HG03558 (cell line): ENCODE measurements around the gene SRCIN1.

Experiments used
- ATAC-seq: cut with Tn5 transposase; IDR thresholded peaks from one replicate; pipeline ENCODE4 v1.9.1; 2021; ENCODE audit warnings: moderate number of reproducible peaks; ENCODE audit not compliant: unreplicated experiment; ENCODE audit errors: extremely low read depth

SRCIN1 gene

GRCh38 chr17:38585056-38585917 is 20.5 kb downstream of the SRCIN1 start:
- no peak for ATAC-seq

- no peak for ATAC-seq
These were observed 21.3 kb downstream of the SRCIN1 start for GRCh38 chr17:38584350-38584925.

GRCh38 chr17:38583828-38584349 is 21.9 kb downstream of the SRCIN1 start:
- ATAC-seq, result no peak

DNA sequence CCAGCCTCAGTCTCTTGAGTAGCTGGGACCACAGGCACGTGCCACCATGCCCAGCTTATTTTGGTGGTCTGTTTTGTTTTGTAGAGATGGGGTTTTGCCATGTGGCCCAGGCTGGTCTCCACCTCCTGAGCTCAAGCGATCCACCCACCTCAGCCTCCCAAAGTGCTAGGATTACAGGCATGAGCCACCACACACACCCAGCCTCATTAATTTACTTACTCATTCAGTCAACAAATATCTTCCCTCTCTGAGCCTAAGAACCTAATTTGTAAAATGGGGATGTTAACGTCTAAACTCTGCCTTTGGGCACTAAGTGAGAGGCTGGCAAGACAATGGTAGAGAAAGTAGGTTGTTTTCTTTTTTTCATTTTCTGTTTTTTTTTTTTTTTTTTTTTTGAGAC is 22.6 kb downstream of the SRCIN1 start:
- ATAC-seq, result no peak

DNA sequence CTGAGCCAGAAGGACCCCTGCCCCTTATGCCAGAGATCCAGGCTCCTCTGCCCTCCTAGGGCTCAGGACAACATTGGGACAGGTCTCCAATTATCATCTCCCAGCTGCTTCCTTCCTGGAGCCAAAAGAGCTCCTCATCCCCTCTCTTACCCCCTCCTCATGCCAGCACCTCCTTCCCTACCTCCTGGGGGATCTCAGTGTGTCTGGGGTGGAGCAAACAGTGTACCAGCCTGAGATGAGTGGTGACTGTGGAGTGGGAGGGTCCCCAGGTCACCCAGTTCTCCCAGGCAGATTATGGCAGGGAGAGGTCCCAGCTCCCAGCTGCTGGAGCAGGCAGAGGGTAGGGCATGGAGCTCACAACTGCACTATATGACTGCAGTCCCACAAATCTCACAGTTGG is 23.7 kb downstream of the SRCIN1 start:
- ATAC-seq, result no peak

GRCh38 chr17:38579934-38580333 is 25.8 kb downstream of the SRCIN1 start:
- no peak for ATAC-seq

GRCh38 chr17:38579083-38579480 is 26.7 kb downstream of the SRCIN1 start:
- no peak for ATAC-seq

DNA sequence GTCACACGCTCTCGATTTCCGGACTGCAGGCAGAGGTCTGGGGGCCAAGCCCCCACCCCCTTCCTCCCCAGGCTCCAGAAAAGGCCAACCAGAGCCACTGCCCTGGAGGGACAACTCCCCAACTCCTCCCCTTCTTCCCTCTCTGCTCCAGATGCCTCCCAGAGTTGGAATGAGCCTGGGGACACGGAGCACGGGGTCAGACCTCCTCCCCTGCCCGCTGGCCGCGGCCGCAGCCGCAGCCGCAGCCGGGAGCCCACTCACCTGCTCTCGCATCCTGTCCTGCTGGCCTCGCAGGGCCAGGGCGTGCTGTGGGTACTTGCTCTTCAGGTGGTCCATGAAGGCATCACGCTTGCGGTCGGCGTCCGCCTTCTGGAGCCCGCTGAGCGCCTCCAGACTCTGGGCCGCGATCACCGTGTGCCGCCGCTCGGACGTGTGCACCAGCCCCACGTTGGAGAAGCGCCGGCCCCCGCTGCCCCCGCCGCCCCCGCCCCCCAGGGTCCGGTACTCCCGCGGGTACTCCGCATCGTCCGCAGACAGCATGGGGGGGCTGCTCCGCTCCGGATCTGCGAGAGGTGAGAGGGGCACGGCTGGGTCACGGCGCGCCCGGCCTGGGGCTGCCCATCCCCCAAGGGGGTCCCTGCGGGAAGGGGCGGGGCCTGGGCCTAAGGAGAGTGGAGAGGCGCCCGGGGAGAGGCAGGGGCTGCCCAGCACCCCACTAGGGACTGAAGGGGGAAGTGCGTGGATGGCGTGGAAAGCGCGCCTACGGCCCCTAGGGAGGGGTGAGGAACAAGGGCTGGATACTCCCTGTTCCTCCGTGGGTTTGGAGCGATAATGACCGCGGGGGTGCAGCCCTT is 27.3 kb downstream of the SRCIN1 start:
- no peak for ATAC-seq

- no peak for ATAC-seq
These were observed 28.0 kb downstream of the SRCIN1 start for GRCh38 chr17:38577645-38578173.

DNA sequence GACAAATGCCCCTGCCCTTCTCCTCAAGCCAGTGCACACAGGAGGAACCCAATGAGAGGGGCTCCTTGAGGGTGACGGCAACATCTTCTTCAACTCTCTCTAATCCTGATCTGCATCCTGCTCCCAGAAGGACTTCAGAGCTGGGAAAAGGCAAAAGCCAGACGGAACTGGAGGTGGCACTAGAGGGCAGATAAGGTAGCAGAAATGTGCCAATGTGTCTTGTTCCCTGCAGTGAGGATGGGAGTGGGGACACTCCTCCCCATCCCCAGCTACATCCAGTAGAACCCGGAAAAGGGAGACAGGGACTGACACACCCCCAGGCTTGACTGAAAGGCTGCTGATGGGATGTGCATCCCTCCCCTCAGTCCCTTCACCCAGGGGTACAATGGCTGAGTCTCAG is 28.5 kb downstream of the SRCIN1 start:
- no peak for ATAC-seq

DNA sequence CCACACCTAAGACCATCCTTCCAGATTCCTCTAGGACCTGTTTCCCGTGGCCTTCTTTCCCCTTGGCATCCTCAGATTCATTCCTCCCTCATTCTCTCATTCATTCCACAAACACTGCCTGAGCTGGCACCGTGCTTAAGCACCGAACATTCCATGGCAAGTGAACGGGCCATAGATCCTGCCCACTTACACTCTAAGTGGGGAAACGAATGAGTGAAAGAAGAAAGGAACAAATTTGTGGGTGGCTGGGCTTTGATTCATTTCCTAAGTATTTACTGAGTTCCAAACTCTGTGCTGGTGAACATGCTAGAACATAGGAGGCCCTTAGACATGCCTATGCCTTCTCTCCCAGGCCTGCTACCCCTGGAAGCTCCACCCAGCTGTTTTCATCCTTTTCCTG is 30.0 kb downstream of the SRCIN1 start:
- no peak for ATAC-seq

- no peak for ATAC-seq
These were observed 31.0 kb downstream of the SRCIN1 start for GRCh38 chr17:38574712-38575111.

- no peak for ATAC-seq
These were observed 32.9 kb downstream of the SRCIN1 start for GRCh38 chr17:38572669-38573365.

GRCh38 chr17:38571833-38572668 is 33.7 kb downstream of the SRCIN1 start:
- ATAC-seq, result no peak

GRCh38 chr17:38569701-38570512 is 35.8 kb downstream of the SRCIN1 start:
- no peak for ATAC-seq

DNA sequence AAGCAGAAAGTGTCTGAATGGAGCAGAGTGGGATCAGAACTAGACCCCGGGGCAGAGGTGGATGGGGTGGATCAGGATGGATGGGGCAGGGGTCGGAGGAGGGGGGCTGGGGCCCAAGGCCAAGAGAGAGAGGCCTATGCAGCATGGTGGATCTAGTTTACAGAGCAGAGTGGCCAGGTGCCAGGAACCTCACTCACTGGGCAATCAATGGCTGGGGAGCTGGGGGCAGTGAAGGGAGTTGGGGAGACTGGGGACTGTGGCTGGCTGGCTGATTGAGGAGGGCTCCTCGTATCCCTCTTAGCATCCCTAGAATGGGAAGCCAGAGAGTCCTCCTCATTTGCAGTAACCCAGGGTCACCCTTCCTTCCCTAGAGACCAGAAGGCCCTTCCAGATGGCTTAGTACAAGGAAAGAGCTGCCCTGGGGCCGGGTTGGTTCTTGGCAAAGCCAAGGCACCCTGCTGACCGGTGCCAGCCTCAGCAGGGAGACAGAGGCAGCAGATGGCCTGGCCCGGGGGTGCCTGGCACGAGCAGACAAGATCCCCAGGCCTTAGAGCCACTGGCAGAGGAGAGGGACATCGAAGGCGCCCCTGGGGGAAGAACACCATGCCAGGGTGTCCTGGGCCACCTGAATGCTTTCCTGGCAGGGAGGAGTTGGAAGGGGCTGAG is 36.8 kb downstream of the SRCIN1 start:
- no peak for ATAC-seq

DNA sequence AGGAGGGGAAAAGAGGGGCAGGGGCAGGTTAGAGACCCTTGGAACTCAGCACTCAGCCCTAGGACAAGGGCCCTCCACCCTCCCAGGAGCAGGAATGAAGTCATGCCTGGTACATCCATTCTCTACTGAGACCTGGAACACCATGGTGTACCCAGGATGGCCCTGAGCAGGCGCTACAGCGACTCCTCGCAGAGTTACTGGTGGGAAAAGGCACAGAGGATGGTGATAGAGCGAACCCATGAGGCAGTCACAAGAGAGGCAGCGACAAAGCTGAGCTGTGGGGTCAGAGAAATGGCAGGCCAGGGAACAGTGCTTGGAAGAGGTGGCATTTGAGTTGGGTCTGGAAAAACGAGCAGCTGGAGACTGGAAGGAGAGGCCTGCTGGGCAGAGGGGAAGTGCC is 37.5 kb downstream of the SRCIN1 start:
- no peak for ATAC-seq

- ATAC-seq, result no peak
These were observed 38.4 kb downstream of the SRCIN1 start for GRCh38 chr17:38567350-38567749.
